Measurements from ENCODE around the gene POTEC. TPM values are rescaled to one million over a fixed set of nuclear protein-coding genes. Genes with fewer than 3 reads are reported as not detected.

Gene POTEC
- total RNA-seq = not detected in 2 replicates

GRCh38 chr18:14543446-14543964 lies at the start of gene POTEC:
TSS of gene POTEC (minus strand) at chr18:14543600. CDS start at chr18:14543146, 454 bp downstream.

Other genes with a start within 250 kb of the POTEC start
- gene ANKRD30B, start 204.6 kb upstream of the POTEC start, total RNA-seq = not detected in 2 replicates